Mesendoderm (in vitro differentiated cells): Measurements from ENCODE around the gene CERS5.

Experiments used
- DNase-seq: peaks from one replicate; pipeline ENCODE4 v3.0.0; 2013
- H2AK5ac ChIP-seq: 2 replicates; pipeline ENCODE4 v1.6.1; 2013; ENCODE audit warnings: low read length, inconsistent platforms
- H2BK120ac ChIP-seq: 2 replicates; pipeline ENCODE4 v1.6.1; 2013; ENCODE audit warnings: low read depth, mild to moderate bottlenecking, low read length, moderate library complexity, mixed read lengths
- H2BK15ac ChIP-seq: replicated peaks from 2 replicates; pipeline ENCODE4 v1.6.1; 2013; ENCODE audit warnings: low read depth, mild to moderate bottlenecking, moderate library complexity
- H2BK5ac ChIP-seq: 2 replicates; pipeline ENCODE4 v1.6.1; 2013; ENCODE audit warnings: low read length, inconsistent platforms
- H3K18ac ChIP-seq: 2 replicates; pipeline ENCODE4 v1.6.1; 2013; ENCODE audit warnings: mild to moderate bottlenecking, low read length, mixed read lengths
- H3K23ac ChIP-seq: one replicate; pipeline ENCODE4 v1.6.1; 2013; ENCODE audit warnings: low read length
- H3K27ac ChIP-seq: 2 replicates; pipeline ENCODE4 v1.5.1; 2013; ENCODE audit warnings: low read depth, mild to moderate bottlenecking, inconsistent platforms, low read length, moderate library complexity
- H3K27me3 ChIP-seq: 2 replicates; pipeline ENCODE4 v1.6.1; 2013; ENCODE audit warnings: low read length, control low read depth, mild to moderate bottlenecking, inconsistent platforms; ENCODE audit not compliant: insufficient read depth, poor library complexity
- H3K36me3 ChIP-seq: 2 replicates; pipeline ENCODE4 v1.6.1; 2013; ENCODE audit warnings: low read length, inconsistent platforms; ENCODE audit not compliant: control insufficient read depth, insufficient read depth
- H3K4ac ChIP-seq: one replicate; pipeline ENCODE4 v1.6.1; 2013; ENCODE audit warnings: low read depth, mild to moderate bottlenecking, low read length, moderate library complexity
- H3K4me1 ChIP-seq: 2 replicates; pipeline ENCODE4 v1.6.1; 2013; ENCODE audit warnings: low read depth, low read length, inconsistent platforms; ENCODE audit not compliant: control insufficient read depth
- H3K4me2 ChIP-seq: 2 replicates; pipeline ENCODE4 v1.6.1; 2013; ENCODE audit warnings: low read length
- H3K4me3 ChIP-seq: 2 replicates; pipeline ENCODE4 v1.5.1; 2013; ENCODE audit warnings: mild to moderate bottlenecking, low read length
- H3K56ac ChIP-seq: one replicate; pipeline ENCODE4 v1.6.1; 2013; ENCODE audit warnings: low read length
- H3K79me1 ChIP-seq: 2 replicates; pipeline ENCODE4 v1.6.1; 2013; ENCODE audit warnings: low read length, inconsistent platforms
- H3K79me2 ChIP-seq: 2 replicates; pipeline ENCODE4 v1.6.1; 2013; ENCODE audit warnings: mild to moderate bottlenecking, low read length; ENCODE audit not compliant: control insufficient read depth, insufficient read depth
- H3K9ac ChIP-seq: 2 replicates; pipeline ENCODE4 v1.6.1; 2013; ENCODE audit warnings: low read length, inconsistent platforms
- H4K5ac ChIP-seq: one replicate; pipeline ENCODE4 v1.6.1; 2013; ENCODE audit warnings: low read length
- H4K8ac ChIP-seq: one replicate; pipeline ENCODE4 v1.6.1; 2013; ENCODE audit warnings: low read depth, mild to moderate bottlenecking, control low read depth, low read length, moderate library complexity
- WGBS: extraction: QIAGEN DNeasy Blood & Tissue Kit; methylation state at CpG from one replicate; pipeline ENCODE4 v1.1.7; 2013; ENCODE audit warnings: low lambda C conversion rate, missing lambda C conversion rate; ENCODE audit not compliant: insufficient coverage; ENCODE audit errors: extremely low coverage; 5-methylcytosine and 5-hydroxymethylcytosine counted together

The CERS5 gene

DNA sequence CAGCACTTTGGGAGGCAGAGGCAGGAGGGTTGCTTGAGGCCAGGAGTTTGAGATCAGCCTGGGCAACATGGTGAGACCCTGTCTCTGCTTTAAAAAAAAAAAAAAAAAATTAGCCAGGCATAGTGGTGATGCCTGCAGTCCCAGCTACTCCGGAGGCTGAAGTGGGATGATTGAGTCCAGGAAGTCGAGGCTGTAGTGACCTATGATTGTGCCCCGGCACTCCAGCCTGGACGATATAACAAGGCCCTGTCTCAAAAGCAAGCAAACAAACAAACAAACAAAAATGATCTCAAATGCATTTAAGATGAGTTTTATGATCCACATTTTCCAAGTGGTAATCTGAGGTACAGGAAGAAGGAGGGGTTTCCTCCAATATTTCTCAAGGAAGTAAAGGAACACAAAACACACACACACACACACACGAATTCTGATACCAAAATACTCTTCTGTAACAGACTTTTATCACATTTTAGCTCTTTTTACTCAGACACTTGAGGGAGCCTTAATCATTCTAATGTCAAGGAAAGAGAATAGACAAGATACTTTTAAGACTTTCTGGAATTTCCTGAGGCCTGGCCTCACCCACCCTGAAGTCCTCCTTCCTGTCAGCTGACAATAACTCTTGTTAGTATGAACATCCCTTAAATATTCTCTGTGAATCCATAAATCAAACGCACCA, 44.4 kb upstream of the CERS5 start:
- H3K36me3 ChIP-seq, result no peaks in the 10 kb centered on the region

DNA sequence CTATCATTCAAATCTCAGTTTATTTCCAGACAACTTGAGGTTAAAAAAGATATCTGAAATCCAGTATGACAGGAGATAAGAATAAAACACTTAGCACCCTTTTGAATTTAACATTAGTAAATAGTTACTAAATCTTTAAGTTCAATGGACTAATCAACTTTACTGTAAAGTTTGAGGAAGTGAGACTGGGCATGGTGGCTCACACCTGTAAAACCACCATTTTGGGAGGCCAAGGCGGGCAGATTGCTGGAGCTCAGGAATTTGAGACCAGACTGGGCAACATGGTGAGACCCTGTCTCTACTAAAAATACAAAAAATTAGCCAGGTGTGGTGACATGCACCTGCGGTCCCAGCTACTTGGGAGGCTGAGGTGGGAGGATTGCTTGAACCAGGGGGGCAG, 40.3 kb upstream of the CERS5 start:
- H3K36me3 ChIP-seq, result no peaks in the 10 kb centered on the region

More for the DNA sequence above, 44.4 kb upstream of the CERS5 start:
- Histone ChIP-seq H3K56ac (no peak overlapping the region), H2BK5ac (no peak overlapping the region), H3K23ac (no peak overlapping the region), H3K9ac (no peak overlapping the region), H3K79me2 (peaks cover 23% of the 10 kb centered on the region), H3K79me1 (peaks cover 2% of the 10 kb centered on the region), H3K27ac (no peak overlapping the region), H4K5ac (no peak overlapping the region), H2BK120ac (no peak overlapping the region), H3K4me2 (no peak overlapping the region), H3K18ac (no peak overlapping the region), H2BK15ac (no peak overlapping the region), H3K4me1 (no peaks in the 10 kb centered on the region), H3K4ac (no peak overlapping the region), H2AK5ac (no peak overlapping the region), H3K4me3 (no peak overlapping the region), H4K8ac (no peak overlapping the region), H3K27me3 (no peaks in the 10 kb centered on the region)
- WGBS, result no CpG with 5 or more reads among the region's 6 CpGs
- no peak for DNase-seq

DNA sequence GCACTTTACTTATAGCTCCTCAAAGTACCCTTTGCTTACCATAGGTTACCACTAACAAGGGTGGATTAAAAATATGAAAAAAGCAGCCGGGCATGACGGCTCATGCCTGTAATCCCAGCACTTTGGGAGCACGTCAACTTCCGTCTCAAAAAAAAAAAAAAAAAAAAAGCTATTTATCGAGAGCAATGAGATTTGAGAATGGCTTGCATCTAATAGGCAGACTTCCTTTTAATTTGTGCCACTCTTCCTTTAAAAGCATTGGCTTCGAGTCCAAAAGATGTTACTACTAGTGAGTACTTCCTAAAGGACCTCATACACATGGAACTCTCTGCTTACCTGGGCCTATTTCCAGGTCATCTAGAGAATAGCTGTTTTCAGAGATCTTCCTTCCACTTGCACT, 38.5 kb upstream of the CERS5 start:
- no peaks in the 10 kb centered on the region for H3K4me1 ChIP-seq
- H2AK5ac ChIP-seq, result no peak overlapping the region
- no peak overlapping the region for H3K4me3 ChIP-seq
- H3K79me2 ChIP-seq, result peaks cover 4% of the 10 kb centered on the region
- no peak overlapping the region for H2BK120ac ChIP-seq
- no peak overlapping the region for H3K27ac ChIP-seq
- H4K8ac ChIP-seq, result no peak overlapping the region
- no peak overlapping the region for H3K9ac ChIP-seq
- DNase-seq, result no peak
- H2BK5ac ChIP-seq, result no peak overlapping the region
- H3K56ac ChIP-seq, result no peak overlapping the region
- no peaks in the 10 kb centered on the region for H3K27me3 ChIP-seq
- H3K23ac ChIP-seq, result no peak overlapping the region
- H3K79me1 ChIP-seq, result peaks cover under 1% of the 10 kb centered on the region
- no peak overlapping the region for H3K4me2 ChIP-seq
- peaks cover under 1% of the 10 kb centered on the region for H3K36me3 ChIP-seq
- no peak overlapping the region for H4K5ac ChIP-seq
- no peak overlapping the region for H3K18ac ChIP-seq
- no CpG with 5 or more reads among the region's 6 CpGs for WGBS
- H2BK15ac ChIP-seq, result no peak overlapping the region
- H3K4ac ChIP-seq, result no peak overlapping the region

More for the DNA sequence above, 40.3 kb upstream of the CERS5 start:
- no peak overlapping the region for H2AK5ac ChIP-seq
- no peak overlapping the region for H3K23ac ChIP-seq
- H2BK120ac ChIP-seq, result no peak overlapping the region
- H2BK15ac ChIP-seq, result no peak overlapping the region
- no peak overlapping the region for H3K9ac ChIP-seq
- no peak overlapping the region for H3K4ac ChIP-seq
- peaks cover 2% of the 10 kb centered on the region for H3K79me1 ChIP-seq
- no peak overlapping the region for H2BK5ac ChIP-seq
- no peak overlapping the region for H3K18ac ChIP-seq
- H3K56ac ChIP-seq, result no peak overlapping the region
- H4K5ac ChIP-seq, result no peak overlapping the region
- H3K79me2 ChIP-seq, result peaks cover 11% of the 10 kb centered on the region
- no peak overlapping the region for H3K4me2 ChIP-seq
- no peaks in the 10 kb centered on the region for H3K27me3 ChIP-seq
- H3K4me1 ChIP-seq, result no peaks in the 10 kb centered on the region
- no peak overlapping the region for H4K8ac ChIP-seq
- no peak overlapping the region for H3K27ac ChIP-seq
- H3K4me3 ChIP-seq, result no peak overlapping the region
- no CpG with 5 or more reads among the region's 2 CpGs for WGBS
- no peak for DNase-seq

DNA sequence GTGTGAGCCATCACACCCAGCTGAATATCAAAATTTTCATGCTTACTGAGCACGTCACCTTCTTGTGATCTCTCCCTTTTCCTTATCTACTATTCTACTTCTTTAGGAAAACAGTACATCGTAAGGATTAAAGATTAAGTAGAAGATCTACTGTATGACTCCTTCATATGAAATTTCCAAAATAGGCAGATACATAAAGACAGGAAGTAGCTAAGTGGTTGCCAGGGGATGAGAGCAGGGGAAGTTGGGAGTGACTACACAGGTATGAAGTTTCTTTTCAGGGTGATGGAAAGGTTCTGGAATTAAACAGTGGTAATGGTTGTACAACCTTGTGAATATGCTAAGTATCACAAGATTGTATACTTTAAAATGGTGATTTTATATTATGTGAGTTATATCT, 36.5 kb upstream of the CERS5 start:
- Histone ChIP-seq H2BK5ac (no peak overlapping the region), H3K4me1 (no peaks in the 10 kb centered on the region), H2BK120ac (no peak overlapping the region), H3K79me2 (peaks cover 2% of the 10 kb centered on the region), H3K4me2 (no peak overlapping the region), H3K4me3 (no peak overlapping the region), H3K79me1 (no peaks in the 10 kb centered on the region), H3K56ac (no peak overlapping the region), H2BK15ac (no peak overlapping the region), H3K27ac (no peak overlapping the region), H3K36me3 (peaks cover 4% of the 10 kb centered on the region), H4K5ac (no peak overlapping the region), H3K18ac (no peak overlapping the region), H2AK5ac (no peak overlapping the region), H3K23ac (no peak overlapping the region), H3K9ac (no peak overlapping the region), H3K27me3 (no peaks in the 10 kb centered on the region), H4K8ac (no peak overlapping the region), H3K4ac (no peak overlapping the region)
- WGBS, result no CpG with 5 or more reads among the region's 2 CpGs
- DNase-seq, result no peak

DNA sequence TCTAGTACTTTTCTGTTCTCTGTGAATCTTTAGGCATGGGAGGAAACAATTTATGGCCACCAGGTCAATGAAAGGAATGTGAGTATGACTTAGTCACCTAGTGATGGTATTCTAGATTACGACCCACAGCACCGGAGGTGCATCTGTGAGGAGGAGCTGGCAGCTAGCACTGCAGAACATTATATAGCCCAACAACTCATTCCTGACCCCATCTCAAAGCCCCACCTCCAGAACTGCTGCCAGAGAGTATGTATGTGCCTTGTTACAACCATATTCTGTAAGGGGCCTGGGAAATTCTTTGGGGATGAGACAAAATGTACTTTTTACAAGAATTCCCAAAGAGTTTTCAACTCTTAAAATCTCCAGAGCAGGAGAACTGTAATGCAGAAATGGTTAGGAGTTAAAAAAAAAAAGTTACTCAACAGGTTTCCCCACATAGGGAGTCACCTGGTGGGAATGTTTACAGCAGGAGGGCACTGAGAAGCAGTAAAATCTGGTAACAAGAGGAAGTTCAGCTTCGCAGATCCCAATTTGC, 34.9 kb upstream of the CERS5 start:
- H3K27me3 ChIP-seq, result no peaks in the 10 kb centered on the region
- no peaks in the 10 kb centered on the region for H3K79me1 ChIP-seq
- H2AK5ac ChIP-seq, result no peak overlapping the region
- DNase-seq, result peak; percentile 94
- H3K4me3 ChIP-seq, result no peak overlapping the region
- H3K4ac ChIP-seq, result no peak overlapping the region
- peak overlapping the region; percentile 5 for H3K18ac ChIP-seq
- H3K36me3 ChIP-seq, result peaks cover 4% of the 10 kb centered on the region
- H2BK15ac ChIP-seq, result no peak overlapping the region
- no CpG with 5 or more reads among the region's 3 CpGs for WGBS
- H3K4me1 ChIP-seq, result no peaks in the 10 kb centered on the region
- no peak overlapping the region for H2BK5ac ChIP-seq
- no peak overlapping the region for H4K5ac ChIP-seq
- H3K27ac ChIP-seq, result peak overlapping the region; percentile 70
- H3K56ac ChIP-seq, result no peak overlapping the region
- no peak overlapping the region for H2BK120ac ChIP-seq
- no peak overlapping the region for H3K23ac ChIP-seq
- H3K79me2 ChIP-seq, result peaks cover 2% of the 10 kb centered on the region
- no peak overlapping the region for H3K9ac ChIP-seq
- H4K8ac ChIP-seq, result no peak overlapping the region
- H3K4me2 ChIP-seq, result no peak overlapping the region
